Measurements from ENCODE around the gene POLR1G.
"Not testable (repeated sequence)": the region's sequence is repeated elsewhere in the genome, so short reads cannot be mapped to it uniquely, and the experiment has no call there.

POLR1G gene

GRCh38 chr19:45423589-45424190 is 17.2 kb downstream of the POLR1G start, which contains the start of gene ERCC1:
ERCC1 (minus strand) TSS chr19:45423917; CDS start chr19:45423374, 543 bp downstream.
- no peak for DNase-seq

GRCh38 chr19:45424191-45425058 is 18.0 kb downstream of the POLR1G start:
- no peak for DNase-seq

- DNase-seq: no peak
Observed at GRCh38 chr19:45428384-45429231, 22.2 kb downstream of the POLR1G start.

- DNase-seq: not testable (repeated sequence)
Observed at GRCh38 chr19:45429896-45430295, 23.5 kb downstream of the POLR1G start.

- not testable (repeated sequence) for DNase-seq
Observed at GRCh38 chr19:45431008-45431407, 24.6 kb downstream of the POLR1G start.

- not testable (repeated sequence) for DNase-seq
Observed at GRCh38 chr19:45432543-45432942, 26.1 kb downstream of the POLR1G start.

- no peak for DNase-seq
Observed at GRCh38 chr19:45437328-45437727, 30.9 kb downstream of the POLR1G start.

GRCh38 chr19:45439190-45439568 is 32.7 kb downstream of the POLR1G start:
- no peak for DNase-seq

- DNase-seq: peak; percentile 77
Observed at GRCh38 chr19:45439569-45440258, 33.3 kb downstream of the POLR1G start.

GRCh38 chr19:45440259-45440638 is 33.8 kb downstream of the POLR1G start:
- DNase-seq: no peak

GRCh38 chr19:45440873-45441654 is 34.6 kb downstream of the POLR1G start:
- DNase-seq: no peak

- DNase-seq: no peak
Observed at GRCh38 chr19:45442408-45442777, 35.9 kb downstream of the POLR1G start.

GRCh38 chr19:45442778-45443461 is 36.5 kb downstream of the POLR1G start:
- DNase-seq: no peak

GRCh38 chr19:45443462-45444317 is 37.2 kb downstream of the POLR1G start:
- peak; percentile 36 for DNase-seq

GRCh38 chr19:45444318-45445041 is 38.0 kb downstream of the POLR1G start:
- DNase-seq: peak; percentile 66

GRCh38 chr19:45445139-45445538 is 38.7 kb downstream of the POLR1G start:
- DNase-seq: no peak

- DNase-seq: no peak
Observed at GRCh38 chr19:45446295-45446694, 39.9 kb downstream of the POLR1G start.

GRCh38 chr19:45446944-45447343 is 40.5 kb downstream of the POLR1G start:
- no peak for DNase-seq

- DNase-seq: no peak
Observed at GRCh38 chr19:45448425-45448756, 41.9 kb downstream of the POLR1G start.

- DNase-seq: no peak
Observed at GRCh38 chr19:45448887-45449299, 42.4 kb downstream of the POLR1G start.

All from activated CD4-positive, alpha-beta T cell treated with anti-CD3 and anti-CD28 coated beads for 1 hour (primary cell).